GM23338 (cell line): ENCODE data around the gene RNF41. TPM values are rescaled to one million over a fixed set of nuclear protein-coding genes. Genes with fewer than 3 reads are reported as not detected.

Experiments used
- ATAC-seq: fragments of 200-7000 bp; cut with Tn5 transposase; 3 replicates; pipeline ENCODE4 v1.9.1; 2020
- DNase-seq: peaks from one replicate; pipeline ENCODE4 v3.0.0-alpha.2; 2015; ENCODE audit warnings: low spot score
- H2AFZ ChIP-seq: fragments of 200-600 bp; sonication (generic); 2 replicates; pipeline ENCODE4 v1.8.0; 2016; ENCODE audit warnings: antibody characterized with exemption, mild to moderate bottlenecking, moderate library complexity
- H3F3A ChIP-seq: fragments of 200-600 bp; sonication (generic); replicated peaks from 2 replicates; pipeline ENCODE4 v1.8.0; 2017; ENCODE audit warnings: antibody characterized with exemption, mixed run types, low read depth
- H3K27ac ChIP-seq: fragments of 200-600 bp; sonication (generic); 2 replicates; pipeline ENCODE4 v1.6.1; 2016; ENCODE audit warnings: low read depth
- H3K27me3 ChIP-seq: fragments of 200-600 bp; sonication (generic); 2 replicates; pipeline ENCODE4 v1.8.0; 2016; ENCODE audit warnings: mild to moderate bottlenecking, mixed run types, moderate library complexity; ENCODE audit not compliant: insufficient read depth
- H3K36me3 ChIP-seq: fragments of 200-600 bp; sonication (generic); 2 replicates; pipeline ENCODE4 v1.8.0; 2016; ENCODE audit warnings: mild to moderate bottlenecking; ENCODE audit not compliant: insufficient read depth
- H3K4me1 ChIP-seq: fragments of 200-600 bp; sonication (generic); 2 replicates; pipeline ENCODE4 v1.8.0; 2016; ENCODE audit warnings: mild to moderate bottlenecking, moderate library complexity; ENCODE audit not compliant: insufficient read depth
- H3K4me2 ChIP-seq: fragments of 200-600 bp; sonication (generic); 2 replicates; pipeline ENCODE4 v1.7.1; 2017; ENCODE audit warnings: mixed run types
- H3K4me3 ChIP-seq: fragments of 200-600 bp; sonication (generic); 2 replicates; pipeline ENCODE4 v1.6.1; 2016; ENCODE audit warnings: mixed run types
- H3K79me2 ChIP-seq: fragments of 200-600 bp; sonication (generic); replicated peaks from 2 replicates; pipeline ENCODE4 v1.8.0; 2017; ENCODE audit warnings: mild to moderate bottlenecking; ENCODE audit not compliant: insufficient read depth
- H3K9me2 ChIP-seq: fragments of 200-600 bp; sonication (generic); 2 replicates; pipeline ENCODE4 v1.8.0; 2017; ENCODE audit not compliant: insufficient read depth
- H4K20me1 ChIP-seq: fragments of 200-600 bp; sonication (generic); replicated peaks from 2 replicates; pipeline ENCODE4 v1.8.0; 2017; ENCODE audit warnings: mild to moderate bottlenecking; ENCODE audit not compliant: insufficient read depth
- H3K27ac Mint-ChIP-seq: 2 replicates; pipeline ENCODE4 v1.8.0; 2020; ENCODE audit warnings: inconsistent platforms, mild to moderate bottlenecking, moderate library complexity, mixed read lengths
- H3K27me3 Mint-ChIP-seq: 3 replicates; pipeline ENCODE4 v1.8.0; 2022; ENCODE audit warnings: low read depth, mild to moderate bottlenecking, moderate library complexity, mixed read lengths, inconsistent platforms; ENCODE audit not compliant: insufficient read depth, poor library complexity
- H3K36me3 Mint-ChIP-seq: 3 replicates; pipeline ENCODE4 v1.8.0; 2021; ENCODE audit warnings: low read depth, mild to moderate bottlenecking, inconsistent platforms, moderate library complexity, mixed read lengths
- H3K4me1 Mint-ChIP-seq: 3 replicates; pipeline ENCODE4 v1.8.0; 2020; ENCODE audit warnings: mild to moderate bottlenecking, inconsistent platforms, mixed read lengths
- H3K4me3 Mint-ChIP-seq: 3 replicates; pipeline ENCODE4 v1.8.0; 2021; ENCODE audit warnings: moderate library complexity, mild to moderate bottlenecking, inconsistent platforms, mixed read lengths
- H3K9me3 Mint-ChIP-seq: 3 replicates; pipeline ENCODE4 v1.8.0; 2020; ENCODE audit warnings: moderate library complexity, mild to moderate bottlenecking, inconsistent platforms, mixed read lengths
- CTCF ChIP-seq, 2 experiments: fragments of 200-600 bp in 1 of 2; sonication (generic) in 1 of 2; conservative IDR thresholded peaks; 2 replicates each; pipeline versions ENCODE4 v1.5.1 to v1.6.1; 2016 to 2017; ENCODE audit warnings: antibody characterized with exemption in 2 of 2, low read depth in 2 of 2, mild to moderate bottlenecking in 2 of 2, moderate library complexity in 1 of 2
- ETS1 ChIP-seq: IDR thresholded peaks from 2 replicates; pipeline ENCODE4 v1.6.1; 2016; ENCODE audit warnings: antibody characterized with exemption
- EZH2 ChIP-seq: fragments of 200-600 bp; sonication (generic); IDR thresholded peaks from one replicate; pipeline ENCODE4 v1.8.0; 2017; ENCODE audit warnings: antibody characterized with exemption, mild to moderate bottlenecking, low read depth; ENCODE audit not compliant: unreplicated experiment
- EZH2phosphoT487 ChIP-seq: fragments of 200-600 bp; sonication (generic); IDR thresholded peaks from one replicate; pipeline ENCODE4 v1.8.1; 2018; ENCODE audit warnings: antibody characterized with exemption; ENCODE audit not compliant: unreplicated experiment
- JUNB ChIP-seq: IDR thresholded peaks from one replicate; pipeline ENCODE4 v1.6.1; 2016; ENCODE audit warnings: antibody characterized with exemption; ENCODE audit not compliant: unreplicated experiment
- REST ChIP-seq: IDR thresholded peaks from one replicate; pipeline ENCODE4 v1.6.1; 2018; ENCODE audit warnings: antibody characterized with exemption; ENCODE audit not compliant: unreplicated experiment
- STAT1 ChIP-seq: IDR thresholded peaks from one replicate; pipeline ENCODE4 v1.6.1; 2016; ENCODE audit warnings: antibody characterized with exemption; ENCODE audit not compliant: unreplicated experiment
- ZNF114 ChIP-seq: fragments of 250-450 bp; sonication (Bioruptor Pico); IDR thresholded peaks from 2 replicates; pipeline ENCODE4 v1.5.0; 2020; ENCODE audit warnings: mild to moderate bottlenecking, moderate library complexity
- ZNF331 ChIP-seq: fragments of 250-450 bp; sonication (Bioruptor Pico); IDR thresholded peaks from 2 replicates; pipeline ENCODE4 v1.5.0; 2020; ENCODE audit warnings: low read depth, mild to moderate bottlenecking, moderate library complexity
- ZNF462 ChIP-seq: fragments of 250-450 bp; sonication (Bioruptor Pico); IDR thresholded peaks from 2 replicates; pipeline ENCODE4 v1.5.0; 2020; ENCODE audit warnings: mild to moderate bottlenecking, moderate library complexity
- polyA plus RNA-seq: library from polyadenylated mRNA; unstranded; fragments of >200 nt; fragmentation: Nextera tagmentation; extraction: Ambion mirVana; gene quantifications from 2 replicates; pipeline ENCODE4 v1.2.1, GENCODE V29; 2016
- total RNA-seq: library from RNA; depleted of rRNA; stranded (reverse); fragments of >200 nt; shearing (Covaris generic); gene quantifications from 2 replicates; pipeline ENCODE4 v1.2.3, GENCODE V29; 2014

The RNF41 gene
- total and polyA plus RNA-seq, 2 experiments from 2014 or later = 15.3 to 77.1 TPM

GRCh38 chr12:56223571-56224101 is 1.9 kb upstream of the RNF41 start:
- H2AFZ ChIP-seq = peak overlapping the region; percentile 57; the same call in 1 of the 2 replicates
- H3K4me1 ChIP-seq = peaks cover 30% of the 10 kb centered on the region
- TF ChIP-seq CTCF (conservative IDR thresholded peaks at IDR 0.05; ENCODE audit: low read depth in 2 of 2) (no peak), REST (no peak), EZH2phosphoT487 (no peak), ZNF114 (no peak), ZNF462 (CRISPR knock-in tag) (no peak), JUNB (no peak), STAT1 (no peak), ETS1 (no peak), EZH2 (no peak), ZNF331 (CRISPR knock-in tag) (no peak)
- H3K27me3 ChIP-seq = no peaks in the 10 kb centered on the region
- H3K4me3 ChIP-seq = peak overlapping the region; percentile 74; the same call in 1 of the 2 replicates
- H3K79me2 ChIP-seq = peaks cover 26% of the 10 kb centered on the region
- H3K36me3 ChIP-seq = 0 out of 2 replicates have a peak, but pooled peaks cover 2% of the 10 kb centered on the region
- H3K4me1 Mint-ChIP-seq = peaks cover 34% of the 10 kb centered on the region
- H3K9me2 ChIP-seq = no peaks in the 10 kb centered on the region
- peak overlapping the region; percentile 93 for H3K4me3 Mint-ChIP-seq
- peaks cover 20% of the 10 kb centered on the region; the same call in 1 of the 2 replicates for H3F3A ChIP-seq
- peaks cover 15% of the 10 kb centered on the region for H3K36me3 Mint-ChIP-seq
- H3K27me3 Mint-ChIP-seq = peaks cover 5% of the 10 kb centered on the region
- peak overlapping the region; percentile 96 for H3K27ac Mint-ChIP-seq
- peak overlapping the region; percentile 92 for H3K27ac ChIP-seq
- H4K20me1 ChIP-seq = no peaks in the 10 kb centered on the region; the same call in 1 of the 2 replicates
- no peak for DNase-seq
- peak overlapping the region; percentile 58 for H3K4me2 ChIP-seq
- peaks cover 3% of the 10 kb centered on the region; the same call in 1 of the 3 replicates for H3K9me3 Mint-ChIP-seq
- no peak for ATAC-seq
